SK-N-SH (cell line): Measurements from ENCODE around the gene ESPNL. TPM values are rescaled to one million over a fixed set of nuclear protein-coding genes. Genes with fewer than 3 reads are reported as not detected.

Source experiments
- CTCF ChIA-PET: fragments of 300-600, 350-600 bp; formaldehyde crosslinking; extraction: SDS; loops from one replicate; lab custom pipeline; 2021; lab: Yijun Ruan, JAX
- POLR2A ChIA-PET: fragments of 350-600 bp; sonication (Branson Sonifier 250); formaldehyde crosslinking; extraction: SDS; loops from one replicate; lab custom pipeline; 2020; ENCODE audit warnings: antibody characterized with exemption, inconsistent platforms; lab: Yijun Ruan, JAX
- DNase-seq: peaks from one replicate; pipeline ENCODE4 v3.0.0; 2012
- H2AFZ ChIP-seq: fragments of 200-600 bp; sonication (generic); 2 replicates; pipeline ENCODE4 v1.8.1; 2016; ENCODE audit warnings: antibody characterized with exemption, mild to moderate bottlenecking, low read depth
- H3F3A ChIP-seq: fragments of 200-600 bp; sonication (generic); replicated peaks from 2 replicates; pipeline ENCODE3; 2016; ENCODE audit warnings: antibody characterized with exemption, mild to moderate bottlenecking; ENCODE audit not compliant: insufficient read depth
- H3K27ac ChIP-seq, 2 experiments: fragments of 200-500 bp in 1 of 2; fragments of 200-600 bp in 1 of 2; sonication (Bioruptor generic) in 1 of 2; sonication (generic), shearing (Covaris generic) in 1 of 2; 2 replicates each; pipeline versions ENCODE4 v1.5.1 to v1.6.1; 2014 to 2016; ENCODE audit warnings: low read depth in 2 of 2, inconsistent platforms in 1 of 2, low read length in 1 of 2, mild to moderate bottlenecking in 1 of 2, mixed read lengths in 1 of 2
- H3K27me3 ChIP-seq: fragments of 200-600 bp; sonication (generic), shearing (Covaris generic); 2 replicates; pipeline ENCODE4 v1.6.1; 2016; ENCODE audit warnings: mixed run types; ENCODE audit not compliant: insufficient read depth
- H3K36me3 ChIP-seq, 2 experiments: fragments of 200-500 bp in 1 of 2; fragments of 200-600 bp in 1 of 2; sonication (Bioruptor generic) in 1 of 2; sonication (generic) in 1 of 2; replicated peaks in 1 of 2; 2 replicates each; pipeline versions ENCODE3 to v1.5.1; 2014 to 2016; ENCODE audit warnings: low read length in 1 of 2, mild to moderate bottlenecking in 1 of 2; ENCODE audit not compliant: insufficient read depth in 2 of 2, control insufficient read depth in 1 of 2
- H3K4me1 ChIP-seq, 2 experiments: fragments of 200-500 bp in 1 of 2; fragments of 200-600 bp in 1 of 2; sonication (Bioruptor generic) in 1 of 2; sonication (generic), shearing (Covaris generic) in 1 of 2; 2 replicates each; pipeline versions ENCODE4 v1.5.1 to v1.6.1; 2014 to 2016; ENCODE audit warnings: low read depth in 1 of 2, low read length in 1 of 2, mixed run types in 1 of 2; ENCODE audit not compliant: insufficient read depth in 2 of 2, control insufficient read depth in 1 of 2
- H3K4me2 ChIP-seq: fragments of 200-600 bp; sonication (generic), shearing (Covaris generic); 2 replicates; pipeline ENCODE4 v1.6.1; 2017; ENCODE audit warnings: mixed run types
- H3K4me3 ChIP-seq, 2 experiments: fragments of 200-500 bp in 1 of 2; fragments of 200-600 bp in 1 of 2; sonication (Bioruptor generic) in 1 of 2; sonication (generic), shearing (Covaris generic) in 1 of 2; 2 replicates each; pipeline versions ENCODE4 v1.5.1 to v1.8.1; 2014 to 2016; ENCODE audit warnings: low read depth in 2 of 2, inconsistent platforms in 1 of 2, low read length in 1 of 2, mild to moderate bottlenecking in 1 of 2, mixed read lengths in 1 of 2, moderate library complexity in 1 of 2
- H3K79me2 ChIP-seq: fragments of 200-600 bp; sonication (generic); 2 replicates; pipeline ENCODE4 v1.8.1; 2017; ENCODE audit warnings: mild to moderate bottlenecking; ENCODE audit not compliant: insufficient read depth
- H3K9ac ChIP-seq: fragments of 200-600 bp; sonication (generic); 2 replicates; pipeline ENCODE4 v1.6.1; 2017; ENCODE audit warnings: mixed run types
- H3K9me2 ChIP-seq: fragments of 200-600 bp; sonication (generic); 2 replicates; pipeline ENCODE4 v1.6.1; 2017; ENCODE audit warnings: mixed run types
- H3K9me3 ChIP-seq: fragments of 200-600 bp; sonication (generic); 2 replicates; pipeline ENCODE4 v1.6.1; 2017; ENCODE audit warnings: mixed run types, mild to moderate bottlenecking, moderate library complexity
- H4K20me1 ChIP-seq: fragments of 200-600 bp; sonication (generic); 2 replicates; pipeline ENCODE4 v1.6.1; 2017; ENCODE audit warnings: mild to moderate bottlenecking, mixed run types; ENCODE audit not compliant: insufficient read depth
- CHD2 ChIP-seq: fragments of 150-350 bp; IDR thresholded peaks from 2 replicates; pipeline ENCODE4 v1.6.1; 2018; ENCODE audit warnings: low read length; ENCODE audit not compliant: partially characterized antibody
- ELF1 ChIP-seq: IDR thresholded peaks from 2 replicates; pipeline ENCODE4 v1.4.0; 2012
- EP300 ChIP-seq, 2 experiments: IDR thresholded peaks; 2 replicates each; pipeline versions ENCODE4 v1.4.0 to v1.6.1; 2012; ENCODE audit warnings: borderline replicate concordance in 1 of 2, low read depth in 1 of 2, low read length in 1 of 2
- EZH2phosphoT487 ChIP-seq: fragments of 200-600 bp; sonication (generic); IDR thresholded peaks from 2 replicates; pipeline ENCODE4 v1.6.1; 2017; ENCODE audit warnings: low read depth, mixed run types, mild to moderate bottlenecking, antibody characterized with exemption, moderate library complexity, borderline replicate concordance
- GABPA ChIP-seq: IDR thresholded peaks from 2 replicates; pipeline ENCODE4 v1.4.0; 2012; ENCODE audit warnings: low read depth, mild to moderate bottlenecking
- GATA2 ChIP-seq: sonication (generic); formaldehyde crosslinking; IDR thresholded peaks from 2 replicates; pipeline ENCODE4 v1.5.0; 2020; ENCODE audit warnings: mild to moderate bottlenecking, missing genetic modification reagents
- IRF3 ChIP-seq: fragments of 150-350 bp; IDR thresholded peaks from 2 replicates; pipeline ENCODE4 v1.6.1; 2016; ENCODE audit warnings: mild to moderate bottlenecking, low read depth, low read length
- JUND ChIP-seq: IDR thresholded peaks from 2 replicates; pipeline ENCODE4 v1.4.0; 2012
- MAX ChIP-seq: IDR thresholded peaks from 2 replicates; pipeline ENCODE4 v1.4.0; 2012; ENCODE audit warnings: low read depth
- MXI1 ChIP-seq: IDR thresholded peaks from 2 replicates; pipeline ENCODE4 v1.6.1; 2012; ENCODE audit warnings: mild to moderate bottlenecking, low read depth, low read length, improper control_type of control experiment
- PBX3 ChIP-seq: IDR thresholded peaks from 2 replicates; pipeline ENCODE4; 2012
- RAD21 ChIP-seq: IDR thresholded peaks from 2 replicates; pipeline ENCODE4 v1.6.1; 2012; ENCODE audit warnings: mild to moderate bottlenecking, low read length
- REST ChIP-seq: IDR thresholded peaks from 2 replicates; pipeline ENCODE4 v1.6.1; 2012; ENCODE audit warnings: mild to moderate bottlenecking, low read depth, low read length, moderate library complexity
- RFX5 ChIP-seq: IDR thresholded peaks from 2 replicates; pipeline ENCODE4 v1.6.1; 2012; ENCODE audit warnings: mild to moderate bottlenecking, improper control_type of control experiment, low read length
- RXRA ChIP-seq: IDR thresholded peaks from 2 replicates; pipeline ENCODE4 v1.4.0; 2012; ENCODE audit warnings: low read depth, mild to moderate bottlenecking, borderline replicate concordance
- TCF12 ChIP-seq: IDR thresholded peaks from 2 replicates; pipeline ENCODE4 v1.4.0; 2012
- USF2 ChIP-seq: fragments of 150-350 bp; IDR thresholded peaks from 2 replicates; pipeline ENCODE4 v1.6.1; 2017; ENCODE audit warnings: antibody characterized with exemption, low read length, low read depth, borderline replicate concordance
- YY1 ChIP-seq: IDR thresholded peaks from 2 replicates; pipeline ENCODE4 v1.4.0; 2012; ENCODE audit warnings: low read depth, mild to moderate bottlenecking
- ZBTB33 ChIP-seq: IDR thresholded peaks from 2 replicates; pipeline ENCODE4 v1.4.0; 2012; ENCODE audit warnings: low read depth, borderline replicate concordance
- WGBS: methylation state at CpG from one replicate; pipeline ENCODE4 v1.1.6; 2017; ENCODE audit warnings: low lambda C conversion rate; 5-methylcytosine and 5-hydroxymethylcytosine counted together
- polyA plus RNA-seq, 3 experiments: library from polyadenylated mRNA; depleted of rRNA; stranded (reverse); fragments of >200 nt; gene quantifications; 2 replicates each; pipeline ENCODE4 v1.2.3, GENCODE V29; 2012

ESPNL gene
- polyA plus RNA-seq, 1 of the 3 experiments (the other 2 are of a cell fraction) = 0.05 TPM

GRCh38 chr2:238164906-238165287 is 64.8 kb downstream of the ESPNL start:
- no peak overlapping the region for H3K9ac ChIP-seq
- ChIA-PET POLR2A (no interaction called here), CTCF (interaction anchor here (1.3 to 7.1 kb wide), 2 partner anchors 9 to 99 kb away, joined by 4 to 58 read pairs; no protein-coding TSS in a partner anchor)
- H3K4me3 ChIP-seq = no peak overlapping the region
- no peaks in the 10 kb centered on the region for H3K79me2 ChIP-seq
- peaks cover 0 to 19% of the 10 kb centered on the region in 2 experiments for H3K36me3 ChIP-seq
- H3K4me2 ChIP-seq = no peak overlapping the region
- no peaks in the 10 kb centered on the region for H3K9me2 ChIP-seq
- peaks cover 0 to 17% of the 10 kb centered on the region in 2 experiments; a peak in 3 of 4 replicates for H3K4me1 ChIP-seq
- TF ChIP-seq REST (no peak), TCF12 (no peak), ZBTB33 (no peak), IRF3 (no peak), JUND (no peak), RFX5 (no peak), GABPA (no peak), RXRA (no peak), ELF1 (no peak), YY1 (no peak), RAD21 (no peak), EZH2phosphoT487 (no peak), CHD2 (no peak), MXI1 (no peak), MAX (no peak), USF2 (no peak), PBX3 (no peak), EP300 (IDR thresholded peaks at IDR 0.05; ENCODE audit: borderline replicate concordance in 1 of 2, low read depth in 1 of 2, low read length in 1 of 2) (no peak), GATA2 (CRISPR knock-in tag) (no peak)
- TF ChIP-seq, all 33 proteins: peak for 0
- peak; percentile 21 for DNase-seq
- Histone ChIP-seq H3F3A (peaks cover 13% of the 10 kb centered on the region), H2AFZ (no peak overlapping the region), H3K9me3 (no peaks in the 10 kb centered on the region), H3K27ac (no peak overlapping the region), H4K20me1 (no peaks in the 10 kb centered on the region), H3K27me3 (no peaks in the 10 kb centered on the region)
- WGBS = 96% methylated on average over 6 of the region's 8 CpGs
